ENCODE results near the gene CYP3A5.
"Not testable (repeated sequence)": the region's sequence is repeated elsewhere in the genome, so short reads cannot be mapped to it uniquely, and the experiment has no call there.

Gene CYP3A5

GRCh38 chr7:99679400-99680191 lies at the start of gene CYP3A5:
Gene CYP3A5, minus strand, starts transcription at chr7:99679996. Its CDS starts 100 bp downstream, at chr7:99679896.
- no peak for DNase-seq

DNA sequence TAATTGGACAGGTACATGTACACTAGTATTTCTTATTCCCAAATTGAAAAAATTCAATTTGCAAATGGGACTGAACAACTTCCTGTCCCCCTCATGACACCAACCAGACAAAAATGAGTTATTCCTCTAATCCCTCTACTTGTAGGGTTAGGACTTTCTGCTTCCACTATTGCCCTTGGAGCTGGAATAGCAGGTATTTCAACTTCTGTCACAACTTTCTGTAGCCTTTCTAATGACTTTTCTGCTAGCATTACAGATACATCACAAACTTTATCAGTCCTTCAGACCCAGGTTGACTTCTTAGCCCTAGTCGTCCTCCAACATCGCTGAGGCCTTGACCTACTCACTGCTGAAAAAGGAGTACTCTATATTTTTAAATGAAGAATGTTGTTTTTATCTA lies 48.8 kb upstream of the CYP3A5 start:
- no peak for DNase-seq

GRCh38 chr7:99723201-99723600 lies 43.4 kb upstream of the CYP3A5 start:
- DNase-seq: not testable (repeated sequence)

GRCh38 chr7:99720800-99721595 lies 41.2 kb upstream of the CYP3A5 start:
- no peak for DNase-seq

GRCh38 chr7:99719996-99720769 lies 40.4 kb upstream of the CYP3A5 start:
- no peak for DNase-seq

DNA sequence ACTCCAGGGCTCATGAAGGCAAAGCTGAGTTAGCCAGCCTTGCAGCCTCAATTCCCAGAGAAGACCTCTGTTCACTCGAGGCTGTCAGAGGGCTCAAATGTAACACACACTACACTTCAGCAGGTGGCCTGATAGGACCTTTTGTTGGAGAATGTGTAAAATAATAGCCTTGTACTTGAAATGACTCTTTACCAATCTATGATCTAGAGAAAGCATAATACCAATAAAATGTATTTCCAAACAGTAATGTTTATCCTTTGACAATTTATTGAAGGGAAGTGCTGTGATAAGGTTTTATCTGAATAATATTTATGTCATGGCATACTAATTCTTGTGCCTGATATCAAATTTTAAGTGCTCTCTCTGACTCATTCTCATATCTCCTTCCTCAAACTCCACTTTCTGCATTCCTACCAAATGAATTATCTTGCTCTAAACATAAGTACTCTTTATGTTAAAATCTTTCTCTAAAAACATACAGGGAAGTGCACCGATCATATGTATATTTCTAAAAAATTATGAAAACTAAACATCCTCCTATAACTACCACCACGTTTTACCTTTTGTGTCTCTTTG lies 34.3 kb upstream of the CYP3A5 start:
- DNase-seq: no peak

DNA sequence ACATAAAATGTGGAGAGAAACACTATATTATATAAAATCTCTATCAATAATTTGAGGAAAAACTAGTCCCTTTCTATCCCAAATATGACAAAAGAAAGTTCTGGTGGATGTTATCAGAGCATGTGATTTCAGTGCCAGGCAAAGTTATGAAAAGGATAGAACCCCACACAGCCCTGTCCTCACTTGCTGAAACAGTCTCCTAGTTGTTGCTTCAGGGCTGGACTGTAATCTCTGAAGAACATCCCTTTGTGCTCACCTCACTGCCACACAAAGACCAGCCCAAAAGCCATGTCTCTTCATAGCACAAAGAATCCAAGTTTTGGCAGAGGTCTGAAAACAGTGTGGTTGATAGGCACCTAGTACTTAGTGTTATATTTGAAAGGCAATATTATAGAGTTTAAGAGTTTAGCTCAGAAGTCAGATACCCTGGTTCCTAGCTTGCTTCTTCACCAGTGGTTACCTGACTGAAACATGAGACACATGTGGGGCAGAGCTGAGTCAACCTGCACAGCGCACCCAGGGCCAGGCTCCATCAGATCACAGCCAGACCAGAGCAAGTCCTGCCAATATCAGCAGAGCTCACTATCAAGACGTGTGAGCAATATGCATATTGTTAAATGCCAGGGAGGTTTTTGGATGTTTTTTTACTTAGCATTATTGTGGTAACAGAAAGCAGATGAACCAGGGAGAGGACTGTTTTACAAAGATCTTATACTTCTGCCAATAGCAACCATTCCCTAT lies 30.2 kb upstream of the CYP3A5 start:
- DNase-seq: no peak

GRCh38 chr7:99709260-99709659 lies 29.5 kb upstream of the CYP3A5 start:
- no peak for DNase-seq

DNA sequence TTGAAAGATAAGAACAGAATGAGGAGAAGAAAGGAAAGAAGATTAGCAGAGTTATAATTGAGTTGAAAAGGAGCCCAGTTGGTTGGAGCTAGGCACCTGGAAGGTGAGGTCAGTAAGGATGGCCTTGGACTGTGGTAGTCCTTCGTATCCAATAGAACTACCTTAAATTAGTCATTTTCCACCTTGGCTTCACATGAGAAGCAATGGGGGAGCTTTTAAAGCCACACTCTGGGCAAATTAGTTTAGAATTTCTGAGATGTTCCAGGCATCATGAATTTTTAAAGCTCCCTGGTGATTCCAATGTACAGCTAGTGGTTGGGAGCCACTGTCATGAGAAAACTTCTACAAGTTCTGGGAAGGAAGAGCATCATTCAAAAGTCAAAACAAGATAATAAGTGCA lies 27.3 kb upstream of the CYP3A5 start:
- DNase-seq: no peak

- DNase-seq: no peak
Observed at GRCh38 chr7:99699946-99700345, 20.1 kb upstream of the CYP3A5 start.

DNA sequence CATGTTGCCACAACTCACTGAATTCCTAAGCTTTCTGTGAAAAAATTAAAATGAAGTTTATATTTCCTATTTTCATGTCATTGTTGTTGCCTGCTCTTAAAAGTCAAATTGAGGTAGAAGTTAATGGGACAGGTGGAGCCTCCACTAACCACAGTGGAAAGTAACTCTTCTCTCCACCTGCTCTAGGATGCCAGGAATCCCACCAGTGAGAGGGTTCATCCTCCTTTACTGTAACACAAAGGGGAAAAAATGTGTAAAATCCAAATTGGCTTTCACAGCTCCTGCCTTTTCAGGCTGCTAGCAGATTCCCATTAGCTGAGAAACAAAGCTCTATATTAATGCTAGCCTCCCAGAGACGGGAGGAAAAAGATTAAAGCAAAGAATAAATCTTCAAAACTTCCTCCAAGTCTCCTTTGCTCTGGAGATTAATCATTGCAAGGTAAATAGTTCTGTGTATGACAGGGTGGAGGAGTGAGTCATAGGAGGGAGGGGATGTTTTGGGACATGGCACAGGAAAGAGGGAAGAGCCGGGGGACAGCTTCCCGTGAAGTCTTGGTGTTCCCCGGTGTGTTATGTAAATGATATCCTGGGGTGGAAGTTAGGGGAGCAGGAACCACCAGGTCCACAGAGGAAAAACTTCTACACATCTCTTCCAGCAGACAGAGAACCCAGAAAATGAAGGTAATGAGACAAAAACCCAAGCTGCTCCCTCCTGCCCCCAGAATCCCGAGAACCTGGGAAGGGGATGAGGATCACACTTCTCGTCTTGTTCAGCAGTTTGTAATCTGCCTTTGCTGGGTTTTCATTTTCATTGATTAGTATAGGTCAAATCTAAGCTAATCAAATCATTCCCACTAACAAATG lies 19.3 kb upstream of the CYP3A5 start:
- not testable (repeated sequence) for DNase-seq

- DNase-seq: no peak
Observed at GRCh38 chr7:99694912-99695304, 15.1 kb upstream of the CYP3A5 start.

DNA sequence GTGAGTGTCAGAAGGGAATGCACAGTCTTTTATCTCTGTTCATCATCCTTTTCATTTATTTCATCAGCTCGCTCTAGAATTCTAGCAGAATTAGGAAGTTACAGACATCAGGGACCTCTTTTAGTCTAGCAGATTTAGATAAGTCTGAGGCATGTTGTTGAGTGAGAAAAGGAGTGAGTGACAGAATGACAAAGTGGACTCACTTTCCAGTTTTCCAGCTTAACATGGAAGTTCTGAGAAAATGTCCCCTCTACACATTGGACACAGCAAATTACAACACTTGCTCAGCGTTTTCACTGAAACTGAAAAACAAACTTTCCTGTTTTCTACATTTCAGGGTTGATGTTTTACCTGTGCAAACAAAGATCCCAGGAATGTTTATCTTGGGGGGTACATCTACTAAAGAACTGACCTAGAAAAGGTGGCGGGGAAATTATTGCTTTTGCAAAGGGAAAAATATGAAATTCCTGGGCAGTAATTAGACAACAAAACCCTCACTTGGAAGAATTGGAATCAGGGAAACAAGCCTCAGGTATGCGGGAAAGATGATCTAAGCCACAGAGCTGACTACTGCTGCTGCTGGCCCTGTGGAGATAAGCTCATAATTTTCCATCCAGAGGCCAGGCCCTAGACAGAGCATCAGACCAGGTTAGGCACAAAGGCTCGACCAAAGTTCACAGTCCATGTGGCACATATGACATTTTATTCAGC lies 14.6 kb upstream of the CYP3A5 start:
- DNase-seq: no peak

DNA sequence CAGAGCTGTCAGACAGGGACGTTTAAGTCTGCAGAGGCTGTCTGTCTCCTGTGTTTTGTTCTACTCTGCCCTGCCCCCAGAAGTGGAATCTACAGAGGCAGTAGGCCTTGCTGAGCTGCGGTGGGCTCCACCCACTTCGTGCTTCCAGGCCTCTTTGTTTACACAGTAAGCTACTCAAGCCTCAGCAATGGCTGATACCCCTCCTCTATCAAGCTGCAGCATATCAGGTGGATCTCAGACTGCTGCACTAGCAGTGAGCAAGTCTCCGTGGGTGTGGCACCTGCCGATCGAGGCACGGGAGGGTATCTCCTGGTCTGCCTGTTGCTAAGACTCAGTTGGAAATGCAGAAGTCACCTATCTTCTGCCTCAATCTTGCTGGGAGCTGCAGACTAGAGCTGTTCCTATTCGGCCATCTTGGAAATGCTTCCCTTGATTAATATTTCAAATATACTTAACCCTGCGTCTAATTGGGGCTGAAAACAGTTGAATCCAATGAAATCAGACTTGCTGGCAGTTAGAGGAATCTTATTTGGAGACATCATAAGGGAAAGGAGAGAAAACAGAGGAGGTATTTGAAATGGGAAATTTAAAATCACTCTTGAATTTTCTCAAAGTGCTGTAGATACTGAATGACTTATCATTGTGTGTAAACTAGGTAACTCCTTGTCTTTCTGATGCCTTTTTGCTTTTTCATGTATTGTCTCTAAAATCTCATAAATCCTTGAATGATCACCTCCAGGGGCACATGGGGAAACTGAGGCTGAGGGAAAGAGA lies 13.8 kb upstream of the CYP3A5 start:
- DNase-seq: no peak

DNA sequence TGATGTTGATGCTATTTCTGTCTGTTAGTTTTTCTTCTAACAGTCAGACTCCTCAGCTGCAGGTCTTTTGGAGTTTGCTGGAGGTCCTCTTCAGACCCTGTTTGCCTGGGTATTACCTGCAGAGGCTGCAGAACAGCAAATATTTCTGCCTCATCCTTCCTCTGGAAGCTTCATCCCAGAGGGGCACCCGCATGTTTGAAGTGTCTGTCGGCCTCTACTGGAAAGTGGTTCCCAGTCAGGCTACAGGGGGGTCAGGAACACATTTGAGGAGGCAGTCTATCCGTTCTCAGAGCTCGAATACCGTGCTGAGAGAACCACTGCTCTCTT lies 13.3 kb upstream of the CYP3A5 start:
- DNase-seq: no peak

DNA sequence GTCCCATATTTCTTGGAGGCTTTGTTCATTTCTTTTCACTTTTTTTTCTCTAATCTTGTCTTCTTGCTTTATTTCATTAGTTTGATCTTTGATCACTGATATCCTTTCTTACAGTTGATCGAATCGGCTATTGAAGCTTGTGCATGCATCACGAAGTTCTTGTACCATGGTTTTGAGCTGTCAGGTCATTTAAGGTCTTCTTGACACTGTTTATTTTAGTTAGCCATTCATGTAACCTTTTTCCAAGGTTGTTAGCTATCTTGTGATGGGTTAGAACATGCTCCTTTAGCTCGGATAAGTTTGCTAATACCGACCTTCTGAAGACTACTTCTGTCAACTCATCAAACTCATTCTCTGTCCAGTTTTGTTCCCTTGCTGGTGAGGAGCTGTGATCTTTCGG lies 12.8 kb upstream of the CYP3A5 start:
- not testable (repeated sequence) for DNase-seq

DNA sequence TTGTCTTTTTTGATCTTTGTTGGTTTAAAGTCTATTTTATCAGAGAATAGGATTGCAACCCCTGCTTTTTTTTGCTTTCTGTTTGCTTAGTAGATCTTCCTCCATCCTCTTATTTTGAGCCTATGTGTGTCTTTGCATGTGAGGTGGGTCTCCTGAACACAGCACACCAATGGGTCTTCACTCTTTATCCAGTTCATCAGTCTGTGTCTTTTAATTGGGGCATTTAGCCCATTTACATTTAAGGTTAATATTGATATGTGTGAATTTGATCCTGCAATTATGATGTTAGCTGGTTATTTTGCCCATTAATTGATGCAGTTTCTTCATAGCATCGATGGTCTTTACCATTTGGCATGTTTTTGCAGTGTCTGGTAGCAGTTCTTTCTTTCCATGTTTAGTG lies 11.9 kb upstream of the CYP3A5 start:
- DNase-seq: not testable (repeated sequence)

GRCh38 chr7:99690918-99691317 lies 11.1 kb upstream of the CYP3A5 start:
- DNase-seq: not testable (repeated sequence)

DNA sequence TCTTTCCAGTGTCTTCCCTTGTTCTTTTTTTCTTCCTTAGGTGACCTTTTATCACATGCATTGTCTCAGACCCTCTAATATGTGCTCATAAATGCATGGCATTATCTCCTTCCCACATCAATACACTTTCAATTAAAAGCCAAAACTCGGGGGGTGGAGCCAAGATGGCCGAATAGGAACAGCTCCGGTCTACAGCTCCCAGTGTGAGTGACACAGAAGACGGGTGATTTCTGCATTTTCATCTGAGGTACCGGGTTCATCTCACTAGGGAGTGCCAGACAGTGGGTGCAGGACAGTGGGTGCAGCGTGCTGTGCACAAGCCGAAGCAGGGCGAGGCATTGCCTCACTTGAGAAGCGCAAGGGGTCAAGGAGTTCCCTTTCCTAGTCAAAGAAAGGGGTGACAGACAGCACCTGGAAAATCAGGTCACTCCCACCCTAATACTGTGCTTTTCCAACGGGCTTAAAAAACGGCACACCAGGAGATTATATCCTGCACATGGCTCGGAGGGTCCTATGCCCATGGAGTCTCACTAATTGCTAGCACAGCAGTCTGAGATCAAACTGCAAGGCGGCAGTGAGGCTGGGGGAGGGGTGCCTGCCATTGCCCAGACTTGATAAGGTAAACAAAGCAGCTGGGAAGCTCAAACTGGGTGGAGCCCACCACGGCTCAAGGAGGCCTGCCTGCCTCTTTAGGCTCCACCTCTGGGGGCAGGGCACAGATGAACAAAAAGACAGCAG lies 6.2 kb upstream of the CYP3A5 start:
- DNase-seq: not testable (repeated sequence)
